HG02885 (cell line): ENCODE measurements around the gene IFT25.

Source experiments
- ATAC-seq: cut with Tn5 transposase; IDR thresholded peaks from one replicate; pipeline ENCODE4 v1.9.1; 2021; ENCODE audit warnings: mild to moderate bottlenecking; ENCODE audit not compliant: unreplicated experiment, poor library complexity

Gene IFT25

DNA sequence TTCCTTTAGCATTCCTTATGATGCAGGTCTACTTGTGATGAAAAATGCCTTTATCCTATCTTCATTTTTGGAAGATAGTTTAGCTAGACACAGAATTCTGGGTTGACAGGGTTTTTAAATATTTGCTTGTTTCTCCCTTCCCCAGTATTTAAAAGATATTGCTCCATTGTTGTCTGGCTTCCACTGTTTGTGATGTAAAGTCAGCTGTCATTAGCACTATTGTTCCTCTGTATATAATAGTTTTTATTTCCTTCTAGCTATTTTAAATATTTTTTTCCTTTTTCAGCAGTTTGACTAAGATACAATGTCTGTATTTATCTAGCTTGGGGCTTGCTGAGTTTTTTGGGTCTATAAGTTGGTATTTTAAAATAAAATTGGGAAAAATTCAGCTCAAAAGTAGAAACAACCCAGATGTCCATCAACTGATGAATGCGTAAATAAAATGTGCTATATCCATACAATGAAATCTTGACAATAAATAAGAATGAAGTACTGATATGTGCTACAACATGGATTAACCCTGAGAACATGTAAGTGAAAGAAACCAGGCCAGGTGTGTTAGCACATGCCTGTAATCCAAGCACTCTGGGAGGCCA, 11.2 kb downstream of the IFT25 start:
- no peak for ATAC-seq

DNA sequence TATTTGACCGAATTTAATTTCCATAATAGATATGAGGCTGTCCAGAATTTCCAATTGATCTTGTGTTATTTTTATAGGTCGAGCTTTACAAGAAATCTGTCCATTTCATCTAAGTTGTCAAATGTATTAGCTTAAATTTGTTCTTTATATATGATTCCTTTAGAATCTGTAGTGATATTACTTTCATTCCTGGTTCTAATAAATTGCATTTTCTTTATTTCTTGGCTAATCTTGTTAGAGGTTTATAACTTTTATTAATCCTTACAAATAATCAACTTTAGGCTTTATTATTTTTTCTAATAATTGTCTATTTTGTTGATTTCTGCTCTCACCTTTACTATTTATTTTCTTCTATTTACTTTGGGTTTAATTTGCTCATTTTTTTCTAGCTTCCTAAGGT, 14.0 kb downstream of the IFT25 start:
- ATAC-seq: no peak

DNA sequence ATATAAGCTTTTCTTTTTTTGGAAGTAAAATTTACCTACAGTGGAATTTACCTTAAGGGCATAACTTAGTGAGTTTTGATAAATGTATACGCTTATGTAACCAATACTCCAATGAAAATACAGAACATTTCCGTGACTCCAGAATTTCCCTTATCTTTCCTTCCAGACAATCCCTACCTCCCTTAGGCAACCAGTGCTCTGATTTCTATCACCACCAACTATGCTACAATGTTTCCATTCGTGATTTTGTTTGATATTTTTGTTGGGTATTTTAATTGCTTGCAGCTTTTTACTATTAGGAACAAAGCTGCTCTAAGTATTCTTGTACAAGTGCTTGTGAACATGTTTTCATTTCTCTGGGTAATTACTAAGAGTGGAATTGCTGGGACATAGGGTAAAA, 14.6 kb downstream of the IFT25 start:
- ATAC-seq: no peak

DNA sequence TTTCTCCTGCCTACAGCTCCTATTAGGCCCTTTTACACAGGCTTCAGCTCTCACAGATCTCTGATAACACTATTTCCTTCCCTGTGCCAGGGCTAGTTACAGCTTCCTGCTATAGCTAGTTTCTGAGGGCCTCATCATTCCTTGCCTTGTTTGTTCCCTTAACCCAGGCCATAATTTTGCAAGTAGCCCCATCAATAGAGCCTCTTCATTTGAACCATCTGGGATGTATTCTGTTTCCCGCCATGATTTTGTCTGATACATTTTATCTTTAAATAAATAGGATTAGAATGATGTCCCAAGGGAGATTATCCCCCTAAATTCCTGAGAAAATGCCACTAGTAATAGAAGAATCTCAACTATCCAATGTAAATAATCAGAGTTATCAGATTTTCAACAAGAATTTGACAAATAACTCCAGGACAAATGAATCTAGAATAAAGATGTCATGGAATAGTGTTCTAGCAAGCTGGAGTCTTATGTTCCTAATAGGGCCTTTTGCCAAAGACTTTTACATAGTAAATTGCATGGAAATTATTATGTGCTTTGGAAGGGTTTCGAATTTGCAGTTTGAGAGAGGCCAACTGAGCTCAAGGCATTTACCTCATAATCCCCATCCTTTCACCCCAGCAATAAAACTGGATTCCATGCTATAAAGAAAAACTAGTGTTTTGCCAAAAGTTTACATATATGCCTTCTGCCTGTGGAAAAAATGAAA, 16.1 kb downstream of the IFT25 start:
- ATAC-seq: no peak

DNA sequence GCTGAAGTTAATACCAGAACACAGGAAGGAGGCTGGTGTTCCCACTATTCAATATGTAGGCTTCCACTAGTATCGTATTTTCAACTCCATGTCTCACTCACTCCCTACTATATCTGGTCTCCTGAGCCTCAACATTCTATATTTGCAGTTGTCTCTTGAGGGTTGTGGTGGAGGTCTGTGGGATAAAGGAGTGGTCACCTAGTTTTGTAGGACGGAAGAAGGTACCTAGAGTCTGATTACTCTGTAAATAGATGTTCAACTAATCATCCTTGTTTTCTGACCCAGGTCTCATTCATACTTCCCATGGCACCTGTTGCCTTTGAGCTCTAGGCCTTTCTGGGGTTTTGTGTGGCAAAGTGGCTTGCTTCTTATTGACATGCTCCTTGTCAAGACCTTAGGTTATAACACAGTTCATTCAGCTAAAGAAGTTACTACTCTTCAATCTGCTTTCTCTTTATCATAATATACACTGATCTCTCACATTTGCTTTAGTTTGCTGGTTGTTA, 18.1 kb downstream of the IFT25 start:
- no peak for ATAC-seq

DNA sequence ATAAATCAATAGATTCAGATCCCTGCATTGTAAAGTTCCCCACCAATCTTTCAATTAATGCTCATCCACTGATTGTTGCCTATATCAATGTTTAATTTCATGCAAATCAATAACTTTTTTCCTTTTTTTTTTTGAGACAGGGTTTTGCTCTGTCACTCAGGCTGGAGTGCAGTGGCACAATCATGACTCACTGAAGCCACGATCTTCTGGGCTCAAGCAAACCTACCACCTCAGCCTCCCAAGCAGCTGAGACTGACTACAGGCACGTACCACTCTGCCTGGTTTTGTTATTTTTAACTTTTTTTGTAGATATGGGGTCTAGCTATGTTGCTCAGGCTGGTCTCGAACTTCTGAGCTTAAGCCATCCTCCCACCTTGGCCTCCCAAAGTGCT, 25.8 kb downstream of the IFT25 start:
- no peak for ATAC-seq

DNA sequence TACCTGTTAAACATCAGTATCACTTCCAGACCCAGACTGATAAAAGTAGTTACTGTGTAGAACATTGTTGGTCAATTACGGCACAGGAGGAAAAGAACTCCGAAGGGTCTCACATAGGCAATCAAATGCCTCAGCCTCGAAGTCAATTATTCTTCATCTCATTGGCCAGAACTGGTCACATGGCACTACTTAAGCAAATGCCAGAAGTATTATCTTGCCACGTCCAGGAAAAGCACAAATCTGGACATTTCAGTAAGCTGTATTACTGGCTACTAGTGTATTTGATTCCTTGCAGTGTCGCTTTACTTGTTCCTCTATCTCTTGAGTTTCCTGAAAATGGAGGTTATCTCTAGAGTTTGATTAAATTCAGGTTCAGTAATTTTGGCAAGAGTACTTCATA, 27.2 kb downstream of the IFT25 start:
- no peak for ATAC-seq

DNA sequence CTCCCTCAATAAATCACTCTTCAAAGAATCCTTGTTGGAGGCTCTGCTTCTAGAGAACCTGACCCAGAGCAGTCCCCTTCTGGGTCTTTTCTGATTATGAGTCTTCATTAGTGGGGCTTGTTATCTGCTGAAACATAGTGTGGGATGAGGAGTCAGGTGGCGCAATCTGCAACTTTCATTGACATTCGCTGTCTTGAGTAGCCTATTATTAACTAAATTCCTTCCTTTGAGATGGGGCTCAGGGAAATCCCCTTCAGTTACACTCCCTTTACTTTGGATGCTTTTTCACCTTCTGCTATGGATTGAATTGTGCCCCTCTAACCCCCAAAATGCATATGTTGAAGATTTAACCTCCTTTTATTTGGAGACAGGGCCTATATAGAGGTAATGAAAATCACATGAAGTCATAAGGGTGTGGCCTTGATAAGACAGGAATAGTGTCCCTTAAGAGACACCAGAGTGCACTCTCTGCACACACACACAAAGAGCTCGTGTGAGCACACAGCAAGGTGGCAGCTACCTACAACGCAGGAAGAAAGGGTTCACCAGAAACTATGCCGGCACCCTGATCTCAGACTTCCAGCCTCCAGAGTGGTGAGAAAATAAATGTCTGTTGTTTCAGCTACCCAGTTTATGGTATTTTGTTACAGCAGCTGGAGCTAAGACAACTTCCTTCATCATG, 32.0 kb downstream of the IFT25 start:
- no peak for ATAC-seq

DNA sequence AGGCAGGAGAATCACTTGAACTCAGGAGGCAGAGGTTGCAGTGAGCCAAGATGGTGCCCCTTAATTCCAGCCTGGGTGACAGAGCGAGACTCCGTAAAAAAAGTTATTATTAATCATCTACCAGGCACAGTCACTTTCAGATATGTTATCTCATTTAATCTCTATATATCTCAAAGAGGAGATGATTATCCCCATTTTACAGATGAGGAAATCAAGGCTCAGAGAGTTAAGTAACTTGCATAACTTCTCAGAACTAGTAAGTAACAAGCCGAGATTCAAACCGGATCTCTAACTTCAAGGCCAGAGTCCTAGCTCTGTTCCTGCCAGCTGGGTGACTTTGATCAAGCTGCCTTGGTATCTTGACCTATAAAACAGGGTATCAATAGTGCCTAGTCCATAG, 34.1 kb downstream of the IFT25 start:
- no peak for ATAC-seq

DNA sequence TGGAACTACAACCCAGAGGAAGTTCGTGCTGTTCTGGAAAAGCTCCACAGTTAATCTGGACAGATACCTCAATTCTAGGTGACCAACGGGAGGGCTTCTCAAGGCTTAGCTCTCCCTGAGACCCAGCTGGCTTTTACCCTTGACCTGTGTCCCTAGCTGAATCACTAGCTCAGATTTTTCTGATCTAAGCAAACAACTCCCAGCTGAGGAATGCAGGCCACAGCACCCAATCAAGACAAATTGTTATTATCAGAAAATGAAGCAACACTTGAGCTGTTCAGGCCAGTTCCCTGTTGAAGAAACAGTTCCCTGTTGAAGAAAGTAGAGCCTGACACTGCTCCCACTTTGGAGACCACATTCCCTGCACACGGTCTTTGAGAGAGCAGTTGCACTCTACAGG, 35.6 kb downstream of the IFT25 start:
- ATAC-seq: no peak

DNA sequence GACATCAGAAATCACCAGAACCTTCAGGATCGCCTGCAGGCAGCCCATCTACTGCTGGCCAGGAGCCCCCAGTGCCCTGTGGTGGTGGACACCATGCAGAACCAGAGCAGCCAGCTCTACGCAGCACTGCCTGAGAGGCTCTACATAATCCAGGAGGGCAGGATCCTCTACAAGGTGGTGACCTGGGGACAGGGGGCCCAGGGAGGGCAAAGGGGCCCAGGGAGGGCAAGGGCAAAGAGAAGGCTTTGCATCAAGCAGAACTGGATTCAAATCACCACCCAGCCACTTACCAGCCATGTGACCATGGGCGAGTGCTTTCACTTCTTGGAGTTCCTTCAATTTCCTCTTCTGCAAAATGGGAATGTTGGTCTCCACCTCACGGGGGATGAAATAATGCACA, 39.4 kb downstream of the IFT25 start:
- ATAC-seq: no peak

DNA sequence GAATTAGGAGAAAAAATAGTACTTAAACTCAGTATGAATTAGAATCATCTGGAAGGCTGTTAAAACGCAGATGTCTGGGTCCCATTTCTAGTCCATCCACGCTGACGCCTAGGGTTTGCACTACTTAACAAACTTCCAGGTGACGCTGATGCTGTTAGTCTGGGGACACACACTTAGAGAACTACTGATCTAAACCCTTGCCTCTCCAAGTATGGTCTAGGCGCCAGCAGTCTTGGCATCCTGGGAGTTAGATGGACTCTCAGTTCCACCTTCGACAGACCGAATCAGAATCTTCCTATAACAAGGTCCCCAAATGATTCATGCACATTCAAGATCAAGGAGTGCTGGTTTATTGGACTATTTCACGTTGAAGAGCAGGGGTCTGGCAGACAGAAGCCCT, 40.0 kb downstream of the IFT25 start:
- no peak for ATAC-seq

DNA sequence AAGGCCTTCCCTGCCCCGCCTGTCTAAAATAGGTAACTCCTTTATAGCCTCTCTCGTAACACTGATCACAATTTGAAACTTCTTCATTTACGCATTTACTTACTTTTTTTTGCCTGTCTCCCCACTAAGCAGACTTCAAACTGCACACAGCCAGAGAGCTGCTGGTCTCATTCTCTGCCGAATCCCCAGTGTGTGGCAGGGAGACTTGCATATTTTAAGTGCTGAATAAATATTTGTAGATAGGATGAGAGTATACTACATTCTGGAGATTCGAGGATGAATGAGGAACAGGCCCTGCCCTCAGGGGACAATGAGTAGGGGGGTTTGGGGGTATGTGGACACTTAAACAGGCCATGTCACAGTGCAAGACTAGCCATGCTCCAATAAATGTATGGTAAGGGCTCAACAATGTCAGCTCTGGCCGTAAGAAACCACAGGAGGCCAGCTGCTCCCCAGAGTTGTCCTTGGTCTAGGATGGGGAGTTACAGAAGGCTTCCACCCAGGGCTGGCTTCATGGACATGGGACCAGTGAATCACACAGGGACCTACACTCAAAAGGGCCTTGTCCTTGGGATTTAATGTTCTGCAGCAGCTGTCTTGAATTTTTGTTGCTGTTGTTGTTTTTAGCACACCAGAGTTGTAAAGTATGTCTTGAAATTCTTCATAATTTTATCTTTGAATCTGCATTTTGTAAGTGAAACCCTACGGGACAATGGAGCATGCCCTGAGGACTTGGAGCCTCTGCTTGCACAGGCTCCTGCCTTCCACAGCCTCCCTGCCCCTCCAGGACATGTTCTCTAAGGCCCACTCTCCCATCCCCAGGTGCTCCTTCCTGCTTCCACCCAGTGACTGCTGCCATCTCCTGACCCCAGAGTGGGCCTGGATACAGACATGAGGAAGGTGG, 43.0 kb downstream of the IFT25 start:
- ATAC-seq: no peak

DNA sequence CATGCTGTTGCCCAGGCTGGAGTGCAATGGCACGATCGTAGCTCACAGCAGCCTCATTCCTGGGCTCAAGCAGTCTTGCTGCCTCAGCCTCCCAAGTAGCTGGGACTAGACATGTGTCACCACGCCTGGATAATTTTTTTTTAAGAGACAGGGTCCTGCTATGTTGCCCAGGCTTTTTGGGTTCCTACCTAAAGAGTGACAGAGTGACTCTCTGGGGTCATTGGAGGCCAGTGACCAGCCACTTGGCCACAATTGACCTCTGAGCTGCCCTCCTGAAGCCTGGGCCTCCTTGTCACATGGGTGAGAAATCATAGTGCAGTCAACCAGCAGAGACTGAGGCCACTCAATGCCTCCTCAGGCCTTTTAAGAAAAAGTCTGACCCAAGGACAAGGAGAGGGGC, 45.8 kb downstream of the IFT25 start:
- no peak for ATAC-seq

DNA sequence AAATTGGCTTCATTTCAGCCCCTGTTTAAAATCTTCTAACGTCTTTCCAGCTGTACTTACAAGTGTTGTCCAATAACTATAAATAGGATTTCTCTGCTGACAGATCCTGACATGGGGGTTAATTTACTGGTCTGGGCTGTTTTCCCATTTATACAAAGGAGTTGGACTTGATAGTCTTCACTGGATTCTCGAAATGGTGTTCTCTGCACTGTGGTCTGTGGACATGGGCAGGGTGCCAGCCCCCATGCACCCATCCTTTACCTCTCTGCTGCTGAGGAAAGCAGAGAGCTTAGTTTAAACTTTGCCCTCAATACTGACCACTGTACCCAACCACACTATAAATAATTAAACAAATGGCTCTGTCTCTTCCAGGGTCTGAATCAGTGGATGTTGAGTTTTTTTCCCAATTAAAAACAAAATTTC, 46.3 kb downstream of the IFT25 start:
- ATAC-seq: no peak

DNA sequence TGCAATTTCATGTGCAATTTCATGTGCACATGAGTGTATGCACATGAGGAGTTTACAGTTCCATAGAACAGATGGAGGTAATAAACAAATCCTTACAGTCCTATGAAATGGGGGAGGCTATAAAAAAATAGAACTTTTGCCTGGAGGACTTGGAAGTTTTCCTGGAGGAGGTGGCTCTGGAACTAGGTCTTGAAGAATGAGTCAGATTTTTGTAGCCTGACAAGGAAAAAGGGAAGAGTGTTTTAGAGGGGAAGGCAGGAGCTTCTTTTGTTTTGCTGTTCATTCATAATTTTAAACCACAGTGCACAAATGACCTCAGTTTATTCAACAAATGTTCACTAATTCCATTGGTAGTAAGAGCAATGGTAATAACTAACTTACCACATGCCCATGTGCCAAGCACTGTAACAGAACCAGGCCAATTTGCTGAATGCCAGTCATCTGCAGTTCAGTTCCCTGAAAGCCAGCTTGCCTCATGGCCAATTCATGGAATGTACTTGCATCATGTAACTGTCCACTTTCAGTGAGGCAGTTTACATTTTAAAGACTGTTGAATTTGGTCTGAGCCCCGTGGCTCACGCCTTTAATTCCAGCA, 48.8 kb downstream of the IFT25 start:
- no peak for ATAC-seq

DNA sequence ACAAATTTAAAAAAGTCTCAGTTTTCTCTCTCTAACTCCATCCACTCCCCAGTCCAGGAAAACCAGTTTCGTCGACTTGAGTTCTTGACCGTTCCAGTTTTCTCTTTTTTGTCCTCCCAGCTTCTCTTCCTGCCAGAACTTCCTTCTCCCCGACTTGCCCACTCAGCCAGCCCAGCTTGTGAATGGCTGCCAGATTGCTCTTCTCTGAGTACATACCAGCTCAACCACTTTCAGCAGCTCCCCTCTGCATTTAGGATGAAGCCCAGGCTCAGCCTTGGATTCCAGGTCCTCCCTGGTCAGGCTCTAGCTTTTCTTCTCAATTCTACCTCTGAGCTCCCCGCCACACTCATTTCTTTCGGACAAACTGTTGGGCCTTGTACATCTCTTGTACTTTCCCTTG, 50.1 kb downstream of the IFT25 start:
- no peak for ATAC-seq

DNA sequence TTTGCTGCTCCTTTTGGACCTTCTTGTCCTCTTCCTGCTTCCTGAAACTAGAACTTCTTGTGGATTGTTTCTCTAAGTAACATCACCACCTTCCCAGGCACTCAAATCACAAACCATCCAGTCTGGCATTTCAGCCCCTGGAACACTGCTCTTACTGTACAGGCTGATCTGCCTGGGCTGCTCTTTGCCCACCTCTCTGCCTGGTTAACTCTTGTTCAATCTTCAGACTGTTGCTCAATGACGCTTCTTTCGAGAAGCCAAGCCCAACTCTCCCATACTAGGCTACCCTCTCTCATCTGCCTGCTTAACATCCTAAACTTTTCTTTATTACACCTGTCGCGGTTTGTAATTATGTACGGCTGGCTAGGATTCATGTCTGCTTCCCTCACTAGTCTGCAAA, 50.9 kb downstream of the IFT25 start:
- ATAC-seq: no peak

DNA sequence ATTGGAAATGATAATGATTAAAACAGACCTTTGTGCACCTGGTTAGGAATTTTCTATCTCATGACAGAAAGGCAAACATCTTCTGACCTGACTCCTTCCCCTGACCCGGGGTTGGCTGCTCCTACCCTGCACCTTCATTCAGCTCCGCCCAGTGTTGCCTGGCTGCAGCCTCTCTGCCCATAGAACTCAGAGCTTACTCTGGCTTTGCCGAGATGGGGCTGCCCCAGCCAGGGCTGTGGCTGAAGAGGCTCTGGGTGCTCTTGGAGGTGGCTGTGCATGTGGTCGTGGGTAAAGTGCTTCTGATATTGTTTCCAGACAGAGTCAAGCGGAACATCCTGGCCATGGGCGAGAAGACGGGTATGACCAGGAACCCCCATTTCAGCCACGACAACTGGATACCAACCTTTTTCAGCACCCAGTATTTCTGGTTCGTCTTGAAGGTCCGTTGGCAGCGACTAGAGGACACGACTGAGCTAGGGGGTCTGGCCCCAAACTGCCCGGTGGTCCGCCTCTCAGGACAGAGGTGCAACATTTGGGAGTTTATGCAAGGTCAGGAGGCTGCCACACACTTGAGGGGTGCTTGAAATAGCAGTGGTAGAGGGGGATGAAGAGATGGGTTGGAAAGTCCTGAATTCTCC, 51.4 kb downstream of the IFT25 start, which contains the start of gene DIO1:
TSS of gene DIO1 (plus strand) at position 189 of the 638 bp plus-strand sequence. CDS start at position 213, 24 bp downstream.
- ATAC-seq: no peak

DNA sequence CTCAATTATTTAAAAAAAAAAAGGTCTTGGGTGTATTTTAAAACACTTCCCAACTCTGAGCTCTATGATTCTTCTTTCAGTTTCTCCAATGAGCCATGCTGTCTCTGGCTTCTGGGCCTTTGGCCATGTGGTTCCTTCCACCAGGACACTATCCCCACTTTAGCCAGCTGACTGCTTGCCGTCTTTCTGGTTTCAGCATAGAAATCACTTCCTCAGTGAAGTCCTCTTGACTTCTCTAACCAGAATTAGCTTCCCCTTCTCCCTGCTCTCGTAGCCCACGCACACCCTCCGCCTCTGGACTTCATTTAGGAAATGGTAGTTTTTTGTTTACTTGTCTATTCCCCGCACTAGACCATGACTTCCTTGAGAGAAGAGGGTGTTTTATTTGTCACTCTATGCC, 52.6 kb downstream of the IFT25 start:
- ATAC-seq: no peak
